NCI-H774 (cell line): ENCODE data around the gene MRS2.
A peak's percentile ranks its signal among the peaks of the same experiment; 100 is the strongest.
"Not testable (repeated sequence)": the region's sequence is repeated elsewhere in the genome, so short reads cannot be mapped to it uniquely, and the experiment has no call there.

ENCODE experiments used
- DNase-seq: peaks from one replicate; lab custom pipeline; 2025; lab: John Stamatoyannopoulos, UW

The MRS2 gene

GRCh38 chr6:24402697-24403500 is at the start of gene MRS2:
MRS2 (plus strand) TSS chr6:24402936; CDS start chr6:24403047, 111 bp downstream.
- peak; percentile 91 for DNase-seq

- no peak for DNase-seq
Observed at GRCh38 chr6:24353861-24354260, 48.9 kb upstream of the MRS2 start.

- DNase-seq: no peak
Observed at GRCh38 chr6:24355393-24355792, 47.3 kb upstream of the MRS2 start.

- no peak for DNase-seq
Observed at GRCh38 chr6:24356310-24356973, 46.3 kb upstream of the MRS2 start.

GRCh38 chr6:24357336-24358218 is 45.2 kb upstream of the MRS2 start, which contains the start of gene DCDC2:
DCDC2 (minus strand) TSS chr6:24358059; CDS start chr6:24357750, 309 bp downstream.
- DNase-seq: peak; percentile 88

- DNase-seq: no peak
Observed at GRCh38 chr6:24358219-24358821, 44.4 kb upstream of the MRS2 start.

GRCh38 chr6:24359640-24360454 is 42.9 kb upstream of the MRS2 start:
- peak; percentile 96 for DNase-seq

- not testable (repeated sequence) for DNase-seq
Observed at GRCh38 chr6:24362363-24362762, 40.4 kb upstream of the MRS2 start.

GRCh38 chr6:24365103-24365633 is 37.6 kb upstream of the MRS2 start:
- not testable (repeated sequence) for DNase-seq

- no peak for DNase-seq
Observed at GRCh38 chr6:24374612-24375011, 28.1 kb upstream of the MRS2 start.

- DNase-seq: no peak
Observed at GRCh38 chr6:24376871-24377270, 25.9 kb upstream of the MRS2 start.

- DNase-seq: no peak
Observed at GRCh38 chr6:24378473-24379097, 24.2 kb upstream of the MRS2 start.

GRCh38 chr6:24381476-24382219 is 21.1 kb upstream of the MRS2 start:
- DNase-seq: no peak

GRCh38 chr6:24382220-24382540 is 20.6 kb upstream of the MRS2 start:
- DNase-seq: no peak

GRCh38 chr6:24382891-24383494 is 19.7 kb upstream of the MRS2 start:
- DNase-seq: not testable (repeated sequence)

- not testable (repeated sequence) for DNase-seq
Observed at GRCh38 chr6:24384369-24385130, 18.2 kb upstream of the MRS2 start.

- no peak for DNase-seq
Observed at GRCh38 chr6:24385536-24386269, 17.0 kb upstream of the MRS2 start.

- no peak for DNase-seq
Observed at GRCh38 chr6:24387818-24388217, 14.9 kb upstream of the MRS2 start.
